Astrocyte of the cerebellum (primary cell): ENCODE results near the gene UNCX.

Experiments
- DNase-seq: peaks from one replicate; pipeline ENCODE4 v3.0.0-alpha.2; 2011; ENCODE audit warnings: low read depth
- H3K4me3 ChIP-seq: 2 replicates; pipeline ENCODE4 v1.5.1; 2011; ENCODE audit warnings: mild to moderate bottlenecking, low read depth, low read length, moderate library complexity
- CTCF ChIP-seq: IDR thresholded peaks from 2 replicates; pipeline ENCODE4 v1.5.1; 2012; ENCODE audit warnings: low read length, low read depth, moderate library complexity, mild to moderate bottlenecking; ENCODE audit errors: missing control alignments
- in situ Hi-C: cut with HindIII; loops from 2 replicates; pipeline ENCODE4 v1.10.0; 2017; ENCODE audit warnings: low sequenced_read_pairs

The UNCX gene

GRCh38 chr7:1225441-1226185 lies 7.1 kb upstream of the UNCX start:
- no peak overlapping the region for H3K4me3 ChIP-seq
- TF ChIP-seq CTCF = peak; percentile 76
- DNase-seq = no peak
- in situ Hi-C loops = no loop called here

- H3K4me3 ChIP-seq = no peak overlapping the region
- TF ChIP-seq CTCF = no peak
- in situ Hi-C loops = no loop called here
- DNase-seq = no peak
These were observed 6.3 kb upstream of the UNCX start for GRCh38 chr7:1226186-1226901.

GRCh38 chr7:1227071-1227804 lies 5.4 kb upstream of the UNCX start:
- H3K4me3 ChIP-seq = no peak overlapping the region
- no peak for DNase-seq
- in situ Hi-C loops = no loop called here
- TF ChIP-seq CTCF = no peak

GRCh38 chr7:1227814-1228544 lies 4.7 kb upstream of the UNCX start:
- no peak for DNase-seq
- in situ Hi-C loops = no loop called here
- TF ChIP-seq CTCF = no peak
- no peak overlapping the region for H3K4me3 ChIP-seq

GRCh38 chr7:1228545-1229201 lies 4.0 kb upstream of the UNCX start:
- no peak for TF ChIP-seq CTCF
- DNase-seq = no peak
- H3K4me3 ChIP-seq = no peak overlapping the region
- in situ Hi-C loops = no loop called here
